ENCODE results near the gene GNPDA1. TPM values are rescaled to one million over a fixed set of nuclear protein-coding genes. Genes with fewer than 3 reads are reported as not detected.

GNPDA1 gene
- total and polyA plus RNA-seq, 9 of the 15 experiments (the other 6 are each of a cell fraction or from before 2014, with no cell fraction given): 14.1 to 145 (median 52.2) TPM

GRCh38 chr5:141969783-141970771 lies 42.8 kb downstream of the GNPDA1 start (continued):
- no peak for TF ChIP-seq CHD1 (IDR thresholded peaks at IDR 0.05; ENCODE audit: low read length)
- 0 out of 2 replicates have a peak, but pooled peaks have one; percentile 19 for TF ChIP-seq NR2C1 (IDR thresholded peaks at IDR 0.05)
- TF ChIP-seq NR2C1 (tag; IDR thresholded peaks at IDR 0.05): peak; percentile 57; the same call in 1 of the 2 replicates
- TF ChIP-seq CREB3L1 (IDR thresholded peaks at IDR 0.05; ENCODE audit: borderline replicate concordance, low read depth): no peak
- TF ChIP-seq KDM2B (CRISPR knock-in tag; IDR thresholded peaks at IDR 0.05): no peak
- TF ChIP-seq, protein P1, sequence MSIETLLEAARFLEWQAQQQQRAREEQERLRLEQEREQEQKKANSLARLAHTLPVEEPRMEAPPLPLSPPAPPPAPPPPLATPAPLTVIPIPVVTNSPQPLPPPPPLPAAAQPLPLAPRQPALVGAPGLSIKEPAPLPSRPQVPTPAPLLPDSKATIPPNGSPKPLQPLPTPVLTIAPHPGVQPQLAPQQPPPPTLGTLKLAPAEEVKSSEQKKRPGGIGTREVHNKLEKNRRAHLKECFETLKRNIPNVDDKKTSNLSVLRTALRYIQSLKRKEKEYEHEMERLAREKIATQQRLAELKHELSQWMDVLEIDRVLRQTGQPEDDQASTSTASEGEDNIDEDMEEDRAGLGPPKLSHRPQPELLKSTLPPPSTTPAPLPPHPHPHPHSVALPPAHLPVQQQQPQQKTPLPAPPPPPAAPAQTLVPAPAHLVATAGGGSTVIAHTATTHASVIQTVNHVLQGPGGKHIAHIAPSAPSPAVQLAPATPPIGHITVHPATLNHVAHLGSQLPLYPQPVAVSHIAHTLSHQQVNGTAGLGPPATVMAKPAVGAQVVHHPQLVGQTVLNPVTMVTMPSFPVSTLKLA (conservative IDR thresholded peaks at IDR 0.05): peak; percentile 70 to 81
- TF ChIP-seq TAF1 (IDR thresholded peaks at IDR 0.05; ENCODE audit: control insufficient read depth, extremely low read depth, insufficient read depth, low read length, severe bottlenecking): peak; percentile 62
- peak; percentile 95 for TF ChIP-seq NFE2 (IDR thresholded peaks at IDR 0.05; ENCODE audit: low read depth)
- TF ChIP-seq SFPQ (IDR thresholded peaks at IDR 0.05; ENCODE audit: low read depth, low read length): no peak
- no peak for TF ChIP-seq ZNF778 (CRISPR knock-in tag; IDR thresholded peaks at IDR 0.05)
- peak; percentile 72 for TF ChIP-seq DPF2 (IDR thresholded peaks at IDR 0.05)
- no peak for TF ChIP-seq ZFP1 (CRISPR knock-in tag; IDR thresholded peaks at IDR 0.05)
- peak; percentile 73 for TF ChIP-seq MAFG (tag; conservative IDR thresholded peaks at IDR 0.05)
